Measurements from ENCODE around the gene STPG3. TPM values are rescaled to one million over a fixed set of nuclear protein-coding genes. Genes with fewer than 3 reads are reported as not detected.

STPG3 gene
- total and polyA plus RNA-seq, 2 experiments from 2014 or later: not detected

DNA sequence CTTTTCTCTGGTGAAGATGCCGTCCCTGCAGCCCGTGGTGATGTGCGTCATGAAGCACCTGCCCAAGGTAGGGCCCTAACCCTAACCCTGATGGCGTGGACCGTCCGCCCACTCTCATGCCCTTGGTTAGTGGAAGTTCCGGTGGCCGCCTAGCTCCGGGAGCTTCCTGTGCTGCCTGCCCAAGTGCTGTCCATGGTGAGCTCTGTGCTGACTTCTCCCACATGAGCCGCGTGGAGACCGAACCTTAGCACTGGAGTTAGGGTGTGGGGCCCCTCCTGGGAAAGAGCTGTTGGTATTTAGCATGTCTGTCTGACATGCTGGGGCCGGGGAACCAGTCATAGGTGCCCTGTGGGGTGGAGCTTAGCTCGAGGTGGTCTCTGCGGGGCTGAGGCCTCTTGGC, 5.3 kb downstream of the STPG3 start:
- Mint-ChIP-seq H3K9me3 (no peaks in the 10 kb centered on the region; the same call in 2 of the 3 replicates), H3K36me3 (ENCODE audit: low read depth) (peaks cover 19% of the 10 kb centered on the region; the same call in 2 of the 3 replicates), H3K4me3 (peak overlapping the region; percentile 89), H3K27me3 (ENCODE audit: insufficient read depth, low read depth, poor library complexity) (peaks cover 16% of the 10 kb centered on the region), H3K4me1 (peaks cover 6% of the 10 kb centered on the region), H3K27ac (no peak overlapping the region)
- Histone ChIP-seq H3K36me3 (ENCODE audit: insufficient read depth) (peaks cover 9% of the 10 kb centered on the region), H3F3A (replicated peaks; ENCODE audit: low read depth) (peaks cover 14% of the 10 kb centered on the region), H2AFZ (no peak overlapping the region), H4K20me1 (replicated peaks; ENCODE audit: insufficient read depth) (no peaks in the 10 kb centered on the region; the same call in 1 of the 2 replicates), H3K9me2 (ENCODE audit: insufficient read depth) (no peaks in the 10 kb centered on the region), H3K4me2 (peak overlapping the region; percentile 94), H3K27me3 (ENCODE audit: insufficient read depth) (peaks cover 4% of the 10 kb centered on the region; the same call in 1 of the 2 replicates), H3K27ac (ENCODE audit: low read depth) (no peak overlapping the region), H3K79me2 (replicated peaks; ENCODE audit: insufficient read depth) (peaks cover 24% of the 10 kb centered on the region), H3K4me3 (peak overlapping the region; percentile 96), H3K4me1 (ENCODE audit: insufficient read depth) (peaks cover 13% of the 10 kb centered on the region; the same call in 1 of the 2 replicates)
- no peak for TF ChIP-seq ZNF114 (CRISPR knock-in tag; IDR thresholded peaks at IDR 0.05)
- no peak for TF ChIP-seq ZNF462 (CRISPR knock-in tag; IDR thresholded peaks at IDR 0.05)
- no peak for TF ChIP-seq REST (IDR thresholded peaks at IDR 0.05; ENCODE audit: unreplicated experiment)
- TF ChIP-seq, protein P1, sequence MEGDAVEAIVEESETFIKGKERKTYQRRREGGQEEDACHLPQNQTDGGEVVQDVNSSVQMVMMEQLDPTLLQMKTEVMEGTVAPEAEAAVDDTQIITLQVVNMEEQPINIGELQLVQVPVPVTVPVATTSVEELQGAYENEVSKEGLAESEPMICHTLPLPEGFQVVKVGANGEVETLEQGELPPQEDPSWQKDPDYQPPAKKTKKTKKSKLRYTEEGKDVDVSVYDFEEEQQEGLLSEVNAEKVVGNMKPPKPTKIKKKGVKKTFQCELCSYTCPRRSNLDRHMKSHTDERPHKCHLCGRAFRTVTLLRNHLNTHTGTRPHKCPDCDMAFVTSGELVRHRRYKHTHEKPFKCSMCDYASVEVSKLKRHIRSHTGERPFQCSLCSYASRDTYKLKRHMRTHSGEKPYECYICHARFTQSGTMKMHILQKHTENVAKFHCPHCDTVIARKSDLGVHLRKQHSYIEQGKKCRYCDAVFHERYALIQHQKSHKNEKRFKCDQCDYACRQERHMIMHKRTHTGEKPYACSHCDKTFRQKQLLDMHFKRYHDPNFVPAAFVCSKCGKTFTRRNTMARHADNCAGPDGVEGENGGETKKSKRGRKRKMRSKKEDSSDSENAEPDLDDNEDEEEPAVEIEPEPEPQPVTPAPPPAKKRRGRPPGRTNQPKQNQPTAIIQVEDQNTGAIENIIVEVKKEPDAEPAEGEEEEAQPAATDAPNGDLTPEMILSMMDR (conservative IDR thresholded peaks at IDR 0.05; ENCODE audit: low read depth in 2 of 2): no peak
- no peak for TF ChIP-seq STAT1 (IDR thresholded peaks at IDR 0.05; ENCODE audit: unreplicated experiment)
- TF ChIP-seq CREB1 (CRISPR knock-in tag; IDR thresholded peaks at IDR 0.05; ENCODE audit: low read depth): no peak
- no peak for TF ChIP-seq EZH2 (IDR thresholded peaks at IDR 0.05; ENCODE audit: low read depth, unreplicated experiment)
- no peak for TF ChIP-seq NANOG (IDR thresholded peaks at IDR 0.05; ENCODE audit: borderline replicate concordance)
- no peak for TF ChIP-seq EZH2phosphoT487 (IDR thresholded peaks at IDR 0.05; ENCODE audit: unreplicated experiment)
- TF ChIP-seq ZNF331 (CRISPR knock-in tag; IDR thresholded peaks at IDR 0.05; ENCODE audit: low read depth): no peak
- TF ChIP-seq, protein P2, sequence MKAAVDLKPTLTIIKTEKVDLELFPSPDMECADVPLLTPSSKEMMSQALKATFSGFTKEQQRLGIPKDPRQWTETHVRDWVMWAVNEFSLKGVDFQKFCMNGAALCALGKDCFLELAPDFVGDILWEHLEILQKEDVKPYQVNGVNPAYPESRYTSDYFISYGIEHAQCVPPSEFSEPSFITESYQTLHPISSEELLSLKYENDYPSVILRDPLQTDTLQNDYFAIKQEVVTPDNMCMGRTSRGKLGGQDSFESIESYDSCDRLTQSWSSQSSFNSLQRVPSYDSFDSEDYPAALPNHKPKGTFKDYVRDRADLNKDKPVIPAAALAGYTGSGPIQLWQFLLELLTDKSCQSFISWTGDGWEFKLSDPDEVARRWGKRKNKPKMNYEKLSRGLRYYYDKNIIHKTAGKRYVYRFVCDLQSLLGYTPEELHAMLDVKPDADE (IDR thresholded peaks at IDR 0.05): no peak
- TF ChIP-seq POLR2AphosphoS5 (IDR thresholded peaks at IDR 0.05; ENCODE audit: low read depth): no peak
- ATAC-seq (no peak), DNase-seq (ENCODE audit: low spot score) (no peak)

Data from GM23338 (cell line).